Left lung (tissue), 10 donors: Measurements from ENCODE around the gene CPLX1. TPM values are rescaled to one million over a fixed set of nuclear protein-coding genes. Genes with fewer than 3 reads are reported as not detected.
A peak's percentile ranks its signal among the peaks of the same experiment; 100 is the strongest.

Experiments used
- ATAC-seq: fragments of 200-7000 bp; cut with Tn5 transposase; one replicate; pipeline ENCODE4 v1.9.1; 2020; ENCODE audit warnings: moderate library complexity
- DNase-seq, 4 donors: peaks; one replicate each; pipeline ENCODE4 v3.0.0-alpha.2; 2013 to 2020
- H3K27ac ChIP-seq, 2 donors: fragments of 200-600 bp; sonication (generic) in 1 of 2; one replicate each; pipeline versions ENCODE4 v1.5.0 to v1.8.0; 2020 to 2021
- H3K27me3 ChIP-seq, 2 donors: fragments of 200-600 bp; sonication (generic) in 1 of 2; one replicate each; pipeline versions ENCODE4 v1.5.0 to v1.8.0; 2020 to 2021
- H3K36me3 ChIP-seq, 2 donors: fragments of 200-600 bp; sonication (generic) in 1 of 2; one replicate each; pipeline versions ENCODE4 v1.5.0 to v1.8.0; 2020 to 2021
- H3K4me1 ChIP-seq, 2 donors: fragments of 200-600 bp; one replicate each; pipeline ENCODE4 v1.8.0; 2021
- H3K4me3 ChIP-seq, 2 donors: fragments of 200-600 bp; sonication (generic) in 1 of 2; one replicate each; pipeline versions ENCODE4 v1.5.0 to v1.8.0; 2020 to 2021; ENCODE audit warnings: mild to moderate bottlenecking in 1 of 2
- H3K9me3 ChIP-seq, 2 donors: fragments of 200-600 bp; sonication (generic) in 1 of 2; one replicate each; pipeline versions ENCODE4 v1.5.0 to v1.8.0; 2020 to 2021
- intact Hi-C, 2 donors: fragments of 100-400 bp; cut with DNase I; formaldehyde crosslinking; loops; one replicate each; pipeline versions ENCODE4 v1.11.2 to v1.14.2; 2022
- polyA plus RNA-seq, 6 donors: library from polyadenylated mRNA; unstranded; fragments of 120-200 nt; gene quantifications; one replicate each; pipeline ENCODE4 v1.2.1, GENCODE V29; 2013; ENCODE audit not compliant: insufficient read length in 6 of 6
- total RNA-seq, 2 donors: library from RNA; stranded (reverse); fragmentation: NEBNext Ultra II Directional; extraction: Animal tissue kit (Norgen Biotek cat#: 25700); gene quantifications; one replicate each; pipeline ENCODE4 v1.2.1, GENCODE V29; 2021
- TF ChIP-seq, protein P1 (sequence below), 2 donors: fragments of 200-600 bp; sonication (generic) in 1 of 2; IDR thresholded peaks; one replicate each; pipeline versions ENCODE4 v1.5.0 to v1.8.0; 2021; ENCODE audit warnings: antibody characterized with exemption in 2 of 2
- donor health status: DM: no; HTN: yes; CAD: no.
- donor health status: DM: no; HTN: no; CAD: no.

CPLX1 gene
- total and polyA plus RNA-seq, 8 donors, result 0.98 to 3.2 (median 1.5) TPM

DNA sequence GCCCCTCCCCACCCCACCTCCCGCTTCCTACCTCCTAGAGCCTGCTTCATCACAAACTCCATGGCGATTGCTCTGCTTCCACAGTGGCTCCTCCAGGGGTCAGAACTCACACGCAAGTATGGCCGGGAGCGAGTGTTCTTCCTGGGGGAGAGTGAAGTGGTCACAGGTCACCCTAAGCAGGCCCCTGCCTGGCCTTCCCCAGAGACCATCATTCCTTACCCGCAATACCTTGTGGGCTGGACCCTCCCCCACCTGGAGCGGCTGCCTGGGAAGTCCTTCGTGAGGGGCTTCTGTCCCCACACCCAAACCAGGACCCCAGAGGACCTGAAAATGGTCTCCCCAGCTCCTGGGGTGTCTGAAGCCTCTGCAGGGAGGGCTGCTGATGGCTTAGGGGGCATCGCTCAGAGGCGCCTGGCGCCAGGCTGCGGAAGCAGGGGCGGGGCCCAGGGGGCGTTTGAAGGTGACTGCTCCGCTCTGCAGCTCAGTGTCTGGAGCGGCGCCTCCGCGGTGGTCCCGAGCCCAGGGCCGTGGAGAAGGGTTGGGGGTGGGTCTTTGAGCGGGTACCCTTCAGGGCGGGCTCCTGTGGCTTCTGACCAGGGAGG lies 1.4 kb downstream of the CPLX1 start:
- no peaks in the 10 kb centered on the region for H3K9me3 ChIP-seq
- H3K4me1 ChIP-seq, result peaks cover 3 to 13% of the 10 kb centered on the region in 2 donors
- intact Hi-C loops, result no loop called here
- TF ChIP-seq, protein P1, sequence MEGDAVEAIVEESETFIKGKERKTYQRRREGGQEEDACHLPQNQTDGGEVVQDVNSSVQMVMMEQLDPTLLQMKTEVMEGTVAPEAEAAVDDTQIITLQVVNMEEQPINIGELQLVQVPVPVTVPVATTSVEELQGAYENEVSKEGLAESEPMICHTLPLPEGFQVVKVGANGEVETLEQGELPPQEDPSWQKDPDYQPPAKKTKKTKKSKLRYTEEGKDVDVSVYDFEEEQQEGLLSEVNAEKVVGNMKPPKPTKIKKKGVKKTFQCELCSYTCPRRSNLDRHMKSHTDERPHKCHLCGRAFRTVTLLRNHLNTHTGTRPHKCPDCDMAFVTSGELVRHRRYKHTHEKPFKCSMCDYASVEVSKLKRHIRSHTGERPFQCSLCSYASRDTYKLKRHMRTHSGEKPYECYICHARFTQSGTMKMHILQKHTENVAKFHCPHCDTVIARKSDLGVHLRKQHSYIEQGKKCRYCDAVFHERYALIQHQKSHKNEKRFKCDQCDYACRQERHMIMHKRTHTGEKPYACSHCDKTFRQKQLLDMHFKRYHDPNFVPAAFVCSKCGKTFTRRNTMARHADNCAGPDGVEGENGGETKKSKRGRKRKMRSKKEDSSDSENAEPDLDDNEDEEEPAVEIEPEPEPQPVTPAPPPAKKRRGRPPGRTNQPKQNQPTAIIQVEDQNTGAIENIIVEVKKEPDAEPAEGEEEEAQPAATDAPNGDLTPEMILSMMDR (IDR thresholded peaks at IDR 0.05), result no peak
- ATAC-seq, result no peak
- no peaks in the 10 kb centered on the region for H3K36me3 ChIP-seq
- H3K27me3 ChIP-seq, result peaks cover 46 to 97% of the 10 kb centered on the region in 2 donors
- no peak overlapping the region for H3K4me3 ChIP-seq
- no peak overlapping the region for H3K27ac ChIP-seq
- DNase-seq, result peak in 2 of 4 donors; percentile 25 to 54

DNA sequence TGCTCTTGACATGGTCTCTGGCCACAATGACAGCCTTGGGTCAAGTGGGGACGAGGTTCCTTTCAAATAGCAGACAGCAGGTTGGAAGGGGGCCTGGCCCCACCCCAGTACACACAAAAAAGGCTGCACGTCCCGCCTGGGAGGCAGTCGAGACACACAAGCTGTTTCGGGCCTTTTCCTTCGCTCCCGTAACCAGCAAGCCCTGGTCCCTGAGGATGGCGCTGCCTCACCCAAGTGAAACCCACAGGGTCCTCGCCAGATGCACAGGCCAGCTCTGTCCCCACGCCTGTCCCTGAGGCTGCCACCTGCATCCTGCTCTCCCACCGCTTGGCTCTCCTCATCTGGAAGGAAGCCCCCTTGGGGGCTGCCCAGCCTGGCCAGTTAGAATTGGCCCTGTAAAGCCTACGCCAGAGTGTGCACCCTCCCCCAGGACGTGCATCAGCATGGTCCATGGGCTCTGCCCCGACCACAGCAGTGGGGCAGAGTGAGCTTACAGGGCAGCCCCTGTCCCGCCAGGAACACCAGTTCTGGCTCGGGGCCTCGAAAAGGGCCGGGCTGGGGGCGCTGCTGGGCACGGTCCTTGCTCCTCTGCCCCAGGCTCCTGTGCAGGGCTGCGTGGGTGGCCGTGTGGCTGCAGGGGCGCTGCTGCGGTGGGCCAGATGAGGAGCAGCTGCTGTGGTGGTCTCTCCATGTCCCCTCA lies 2.0 kb downstream of the CPLX1 start:
- H3K4me1 ChIP-seq, result peaks cover 3 to 13% of the 10 kb centered on the region in 2 donors
- DNase-seq (peak in 2 of 4 donors; percentile 22 to 72), ATAC-seq (no peak)
- intact Hi-C loops, result no loop called here
- no peaks in the 10 kb centered on the region for H3K9me3 ChIP-seq
- no peak overlapping the region for H3K27ac ChIP-seq
- peaks cover 46 to 97% of the 10 kb centered on the region in 2 donors for H3K27me3 ChIP-seq
- TF ChIP-seq, protein P1 (IDR thresholded peaks at IDR 0.05), result no peak
- no peak overlapping the region for H3K4me3 ChIP-seq
- no peaks in the 10 kb centered on the region for H3K36me3 ChIP-seq

DNA sequence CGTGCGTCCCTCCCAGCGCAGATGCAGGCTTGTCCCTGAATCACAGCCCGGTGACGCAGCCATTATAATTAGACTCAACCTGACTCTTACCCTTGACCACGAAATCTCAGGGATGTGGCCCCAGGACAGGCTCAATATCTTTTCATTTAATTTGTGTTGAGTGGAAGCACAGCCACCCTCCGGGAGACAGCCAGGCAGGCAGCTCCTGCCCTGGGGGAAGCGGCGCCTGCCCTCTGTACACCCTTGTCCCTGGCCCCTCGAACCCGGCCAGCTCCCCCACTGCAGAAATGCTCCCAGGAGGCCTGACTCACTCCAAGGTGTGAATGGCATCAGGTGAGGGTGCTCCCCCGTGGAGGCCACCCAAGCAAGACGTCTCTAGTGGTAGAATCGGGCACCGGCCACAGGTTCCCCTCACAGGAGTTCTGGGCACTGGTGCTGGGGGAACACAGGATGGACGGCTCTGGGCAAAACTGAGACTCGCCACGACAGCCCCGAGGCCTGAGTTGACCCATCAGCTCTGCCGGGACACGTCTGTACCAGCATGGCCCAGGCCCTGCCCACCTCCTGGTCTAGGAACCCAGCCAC lies 2.7 kb downstream of the CPLX1 start:
- Histone ChIP-seq H3K27ac (no peak overlapping the region), H3K36me3 (no peaks in the 10 kb centered on the region), H3K9me3 (no peaks in the 10 kb centered on the region), H3K4me1 (peaks cover 3 to 13% of the 10 kb centered on the region in 2 donors), H3K4me3 (no peak overlapping the region), H3K27me3 (peaks cover 46 to 97% of the 10 kb centered on the region in 2 donors)
- ATAC-seq (no peak), DNase-seq (peak in 2 of 4 donors; percentile 26 to 57)
- TF ChIP-seq, protein P1 (IDR thresholded peaks at IDR 0.05), result no peak
- intact Hi-C loops, result no loop called here

DNA sequence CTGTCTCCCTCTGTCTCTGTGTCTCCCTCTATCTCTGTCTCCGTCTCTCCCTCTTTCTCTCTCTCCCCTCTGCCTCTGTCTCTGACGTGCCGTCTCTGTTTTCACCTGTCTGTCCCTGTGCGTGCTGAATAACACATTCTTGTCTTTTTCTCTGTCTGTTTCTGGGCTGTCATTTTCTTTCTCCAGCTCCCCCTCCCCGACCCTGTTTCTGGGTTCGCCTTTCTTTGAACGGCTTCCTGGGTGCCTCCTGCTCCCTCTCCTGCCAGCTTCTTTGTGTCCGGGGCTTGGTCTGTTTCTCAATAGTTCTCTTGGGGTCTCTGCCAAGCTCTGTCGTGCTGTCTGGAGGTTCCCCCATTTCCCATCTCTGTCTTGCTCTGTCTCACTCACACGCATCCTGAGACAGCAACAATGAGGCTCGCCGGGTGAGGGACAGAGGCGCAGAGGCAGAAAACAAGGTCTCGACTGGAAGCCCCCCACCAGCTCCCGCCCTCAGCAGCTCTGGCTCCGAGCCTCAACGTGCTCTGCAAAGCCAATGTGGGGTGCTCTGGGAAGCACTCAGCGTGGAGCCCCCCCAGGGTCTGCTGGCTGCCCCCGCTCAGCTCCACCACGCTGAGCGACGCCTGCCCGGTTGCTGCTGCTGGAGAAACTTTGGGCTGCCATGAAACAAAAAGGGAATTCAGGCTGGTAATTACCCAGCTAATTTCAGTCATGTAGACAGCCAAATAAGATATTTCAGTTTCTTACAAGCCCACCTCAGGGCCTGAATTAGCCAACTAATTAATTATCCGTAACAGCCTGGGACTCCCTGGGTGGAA lies 3.4 kb downstream of the CPLX1 start:
- no peaks in the 10 kb centered on the region for H3K9me3 ChIP-seq
- no peaks in the 10 kb centered on the region for H3K36me3 ChIP-seq
- peaks cover 3 to 13% of the 10 kb centered on the region in 2 donors for H3K4me1 ChIP-seq
- TF ChIP-seq, protein P1 (IDR thresholded peaks at IDR 0.05), result no peak
- no peak overlapping the region for H3K4me3 ChIP-seq
- peak in 2 of 4 donors; percentile 11 to 34 for DNase-seq
- intact Hi-C loops, result no loop called here
- peaks cover 42 to 97% of the 10 kb centered on the region in 2 donors for H3K27me3 ChIP-seq
- no peak for ATAC-seq
- no peak overlapping the region for H3K27ac ChIP-seq
